K562 (cell line): Measurements from ENCODE around the gene STAT4. TPM values are rescaled to one million over a fixed set of nuclear protein-coding genes. Genes with fewer than 3 reads are reported as not detected.

Source experiments
- ARHGAP35 ChIP-seq: fragments of 450-650 bp; IDR thresholded peaks from 2 replicates; pipeline ENCODE4 v1.6.1; 2018; ENCODE audit not compliant: partially characterized antibody
- BACH1 ChIP-seq: fragments of 200-800 bp; sonication (Bioruptor generic); IDR thresholded peaks from 2 replicates; pipeline ENCODE4 v1.6.1; 2016; ENCODE audit warnings: missing genetic modification characterization, missing compliant biosample characterization
- C11orf30 ChIP-seq: fragments of 450-650 bp; IDR thresholded peaks from 2 replicates; pipeline ENCODE4 v1.6.1; 2016; ENCODE audit warnings: low read depth, mild to moderate bottlenecking
- CAMTA2 ChIP-seq: fragments of 250-450 bp; sonication (Bioruptor Pico); conservative IDR thresholded peaks from 2 replicates; pipeline ENCODE4 v1.5.1; 2022
- CHCHD3 ChIP-seq: fragments of 250-450 bp; sonication (Bioruptor Pico); IDR thresholded peaks from 2 replicates; pipeline ENCODE4 v2.1.2; 2022; ENCODE audit warnings: mild to moderate bottlenecking
- CSDE1 ChIP-seq, 2 experiments: fragments of 450-650 bp; IDR thresholded peaks; 2 replicates each; pipeline ENCODE4 v1.6.1; 2016; ENCODE audit warnings: mild to moderate bottlenecking in 1 of 2
- FOSL1 ChIP-seq: fragments of 200-800 bp; sonication (Bioruptor generic); conservative IDR thresholded peaks from 2 replicates; pipeline ENCODE4 v1.6.1; 2016; ENCODE audit warnings: missing genetic modification characterization, missing compliant biosample characterization
- HINFP ChIP-seq: fragments of 450-650 bp; conservative IDR thresholded peaks from 2 replicates; pipeline ENCODE4 v1.6.1; 2016; ENCODE audit warnings: missing genetic modification characterization, low read depth, mild to moderate bottlenecking, control low read depth, missing compliant biosample characterization
- ILF3 ChIP-seq: fragments of 450-650 bp; IDR thresholded peaks from 2 replicates; pipeline ENCODE4 v1.6.1; 2018; ENCODE audit warnings: antibody characterized with exemption, mild to moderate bottlenecking, moderate library complexity, borderline replicate concordance
- JUNB ChIP-seq: fragments of 450-650 bp; formaldehyde crosslinking; conservative IDR thresholded peaks from 2 replicates; pipeline ENCODE4 v1.4.0; 2020; ENCODE audit warnings: mild to moderate bottlenecking
- KDM1A ChIP-seq, 2 experiments: fragments of 450-650 bp; IDR thresholded peaks; 2 replicates each; pipeline ENCODE4 v1.6.1; 2016; ENCODE audit warnings: mild to moderate bottlenecking in 2 of 2
- MECOM ChIP-seq: fragments of 250-450 bp; sonication (Bioruptor Pico); IDR thresholded peaks from 2 replicates; pipeline ENCODE4 v1.8.0; 2022; ENCODE audit warnings: inconsistent platforms
- NR4A1 ChIP-seq, 2 experiments: fragments of 250-450 bp in 1 of 2; fragments of 450-650 bp in 1 of 2; sonication (Bioruptor Pico) in 1 of 2; IDR thresholded peaks; 2 replicates each; pipeline versions ENCODE4 v1.4.0 to v1.6.1; 2016 to 2020; ENCODE audit warnings: mild to moderate bottlenecking in 2 of 2, missing compliant biosample characterization in 1 of 2, missing genetic modification characterization in 1 of 2, moderate library complexity in 1 of 2
- OTX1 ChIP-seq: fragments of 450-650 bp; formaldehyde crosslinking; IDR thresholded peaks from 2 replicates; pipeline ENCODE4 v1.4.0; 2022; ENCODE audit warnings: mild to moderate bottlenecking
- PHF21A ChIP-seq: fragments of 450-650 bp; IDR thresholded peaks from 2 replicates; pipeline ENCODE4 v1.6.1; 2017; ENCODE audit warnings: low read depth, borderline replicate concordance
- PTTG1 ChIP-seq: fragments of 450-650 bp; IDR thresholded peaks from 2 replicates; pipeline ENCODE4 v1.6.1; 2016; ENCODE audit warnings: low read depth, mild to moderate bottlenecking, missing genetic modification characterization, missing compliant biosample characterization
- SMC3 ChIP-seq: conservative IDR thresholded peaks from 2 replicates; pipeline ENCODE4 v1.6.1; 2011; ENCODE audit warnings: low read depth, low read length, improper control_type of control experiment; ENCODE audit not compliant: insufficient read depth
- YBX1 ChIP-seq: fragments of 450-650 bp; IDR thresholded peaks from 2 replicates; pipeline ENCODE4 v1.7.1; 2016; ENCODE audit warnings: mild to moderate bottlenecking
- ZKSCAN1 ChIP-seq: fragments of 150-350 bp; IDR thresholded peaks from 2 replicates; pipeline ENCODE4 v1.6.1; 2016; ENCODE audit warnings: low read depth, low read length
- ZNF239 ChIP-seq: fragments of 250-450 bp; sonication (Bioruptor Pico); IDR thresholded peaks from 2 replicates; pipeline ENCODE4 v1.4.0; 2020; ENCODE audit warnings: mild to moderate bottlenecking
- ZNF589 ChIP-seq: fragments of 200-800 bp; sonication (Bioruptor generic); IDR thresholded peaks from 2 replicates; pipeline ENCODE4 v1.6.1; 2016; ENCODE audit warnings: low read depth, missing genetic modification characterization, missing compliant biosample characterization
- polyA plus RNA-seq, 8 experiments: library from polyadenylated mRNA; depleted of rRNA in 4 of 8; stranded (reverse) in 5 of 8; unstranded in 3 of 8; fragments of >200 nt; fragmentation: Nextera tagmentation in 2 of 8; fragmentation: Illumina TruSeq in 1 of 8; extraction: Ambion mirVana in 2 of 8; extraction: Trizol in 1 of 8; gene quantifications; 2 replicates each; pipeline versions ENCODE4 v1.2.1 to v1.2.3, GENCODE V29; 2011 to 2014; ENCODE audit warnings: inconsistent platforms in 1 of 8, missing spikeins in 1 of 8
- total RNA-seq, 7 experiments: library from RNA; depleted of rRNA in 6 of 7; stranded (reverse); fragments of >200 nt in 6 of 7; fragmentation: Illumina TruSeq in 2 of 7; extraction: Trizol in 2 of 7; gene quantifications; 2 replicates each; pipeline versions ENCODE4 v1.2.1 to v1.2.3, GENCODE V29; 2011 to 2021; ENCODE audit warnings: low replicate concordance in 1 of 7

STAT4 gene
- total and polyA plus RNA-seq, 9 of the 15 experiments (the other 6 are each of a cell fraction or from before 2014, with no cell fraction given) = 0.01 to 0.06 (median 0.03) TPM; not detected in 6

DNA sequence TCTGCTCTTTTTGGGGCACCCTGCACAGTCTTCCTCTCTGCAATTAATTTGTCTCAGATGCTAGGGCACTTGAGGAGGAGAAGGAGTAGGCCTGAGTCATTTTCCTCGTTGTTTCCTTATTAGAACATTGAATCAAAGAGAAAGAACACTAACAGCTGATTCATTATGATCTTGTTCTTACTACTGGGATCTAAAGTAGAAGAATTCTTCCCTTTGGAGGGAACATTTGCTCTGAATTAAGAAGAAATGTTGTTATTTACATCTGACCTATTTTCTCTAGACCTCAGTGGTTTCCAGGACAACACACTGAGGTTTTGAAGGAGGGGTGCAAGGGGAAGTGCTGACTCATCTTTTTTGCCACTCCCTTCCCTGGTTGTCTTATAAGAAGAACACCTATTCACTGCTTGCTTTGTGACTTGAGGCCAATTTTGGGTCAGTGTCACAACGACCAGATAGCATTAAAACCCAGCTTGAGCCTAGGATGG, 112.5 kb downstream of the STAT4 start (continued):
- TF ChIP-seq NR4A1 (CRISPR knock-in tag; IDR thresholded peaks at IDR 0.05) = no peak
- no peak for TF ChIP-seq NR4A1 (tag; IDR thresholded peaks at IDR 0.05)
- TF ChIP-seq YBX1 = no peak
- no peak for TF ChIP-seq CAMTA2
- TF ChIP-seq C11orf30 = peak; percentile 98
- no peak for TF ChIP-seq MECOM (CRISPR knock-in tag)
- no peak for TF ChIP-seq JUNB (CRISPR knock-in tag)
- TF ChIP-seq ZNF589 (CRISPR knock-in tag) = no peak
- TF ChIP-seq KDM1A (IDR thresholded peaks at IDR 0.05) = no peak
- peak; percentile 84 for TF ChIP-seq BACH1 (tag)
- TF ChIP-seq CSDE1 (IDR thresholded peaks at IDR 0.05) = no peak
- TF ChIP-seq ZKSCAN1 = no peak
- TF ChIP-seq HINFP (tag) = no peak
- TF ChIP-seq SMC3 = no peak
- TF ChIP-seq OTX1 = no peak
- TF ChIP-seq PTTG1 (tag) = no peak
- TF ChIP-seq FOSL1 = peak; percentile 57
- no peak for TF ChIP-seq ARHGAP35
- TF ChIP-seq ILF3 = no peak
- no peak for TF ChIP-seq CHCHD3 (CRISPR knock-in tag)
- no peak for TF ChIP-seq ZNF239
- no peak for TF ChIP-seq PHF21A
